Peyer's patch (tissue), 4 donors: ENCODE data around the gene MACROD2.

Source experiments
- POLR2A ChIP-seq, 2 donors: fragments of 450-650 bp; IDR thresholded peaks; one replicate each; pipeline ENCODE4 v1.5.1; 2017; ENCODE audit warnings: antibody characterized with exemption in 2 of 2, mild to moderate bottlenecking in 2 of 2, moderate library complexity in 2 of 2
- TF ChIP-seq, protein P1 (sequence below), 6 experiments: fragments of 450-650 bp in 4 of 6; fragments of 200-600 bp in 2 of 6; sonication (generic) in 1 of 6; IDR thresholded peaks; one replicate each; pipeline ENCODE4 v1.5.1; 2017 to 2019; ENCODE audit warnings: antibody characterized with exemption in 6 of 6, mild to moderate bottlenecking in 3 of 6, moderate library complexity in 1 of 6

DNA sequence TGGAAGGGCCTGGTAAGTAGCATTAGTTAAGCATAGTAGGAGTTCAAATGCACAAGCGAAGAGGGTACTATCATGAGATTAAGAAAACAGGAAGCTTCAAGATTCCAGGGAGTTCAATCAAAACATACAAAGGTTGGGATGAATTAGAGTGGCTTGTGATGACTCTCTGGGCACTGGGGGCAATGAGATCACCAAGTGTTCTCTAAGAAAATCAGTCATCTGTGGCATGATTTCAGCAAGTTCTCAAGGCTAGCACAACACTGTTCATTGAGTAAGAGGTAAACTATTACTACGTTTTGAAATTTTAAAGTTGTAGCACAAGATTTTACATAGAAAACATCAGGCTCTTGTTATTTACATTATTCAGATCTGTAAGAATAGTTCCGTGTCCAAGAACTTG lies 481.8 kb downstream of the MACROD2 start:
- TF ChIP-seq, protein P1, sequence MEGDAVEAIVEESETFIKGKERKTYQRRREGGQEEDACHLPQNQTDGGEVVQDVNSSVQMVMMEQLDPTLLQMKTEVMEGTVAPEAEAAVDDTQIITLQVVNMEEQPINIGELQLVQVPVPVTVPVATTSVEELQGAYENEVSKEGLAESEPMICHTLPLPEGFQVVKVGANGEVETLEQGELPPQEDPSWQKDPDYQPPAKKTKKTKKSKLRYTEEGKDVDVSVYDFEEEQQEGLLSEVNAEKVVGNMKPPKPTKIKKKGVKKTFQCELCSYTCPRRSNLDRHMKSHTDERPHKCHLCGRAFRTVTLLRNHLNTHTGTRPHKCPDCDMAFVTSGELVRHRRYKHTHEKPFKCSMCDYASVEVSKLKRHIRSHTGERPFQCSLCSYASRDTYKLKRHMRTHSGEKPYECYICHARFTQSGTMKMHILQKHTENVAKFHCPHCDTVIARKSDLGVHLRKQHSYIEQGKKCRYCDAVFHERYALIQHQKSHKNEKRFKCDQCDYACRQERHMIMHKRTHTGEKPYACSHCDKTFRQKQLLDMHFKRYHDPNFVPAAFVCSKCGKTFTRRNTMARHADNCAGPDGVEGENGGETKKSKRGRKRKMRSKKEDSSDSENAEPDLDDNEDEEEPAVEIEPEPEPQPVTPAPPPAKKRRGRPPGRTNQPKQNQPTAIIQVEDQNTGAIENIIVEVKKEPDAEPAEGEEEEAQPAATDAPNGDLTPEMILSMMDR (IDR thresholded peaks at IDR 0.05): no peak
- no peak for TF ChIP-seq POLR2A (IDR thresholded peaks at IDR 0.05)
